Mesendoderm (in vitro differentiated cells): ENCODE results near the gene WDR91. TPM values are rescaled to one million over a fixed set of nuclear protein-coding genes. Genes with fewer than 3 reads are reported as not detected.

Experiments
- DNase-seq: peaks from one replicate; pipeline ENCODE4 v3.0.0; 2013
- H2AK5ac ChIP-seq: 2 replicates; pipeline ENCODE4 v1.6.1; 2013; ENCODE audit warnings: low read length, inconsistent platforms
- H2BK120ac ChIP-seq: 2 replicates; pipeline ENCODE4 v1.6.1; 2013; ENCODE audit warnings: low read depth, mild to moderate bottlenecking, low read length, moderate library complexity, mixed read lengths
- H2BK15ac ChIP-seq: replicated peaks from 2 replicates; pipeline ENCODE4 v1.6.1; 2013; ENCODE audit warnings: low read depth, mild to moderate bottlenecking, moderate library complexity
- H2BK5ac ChIP-seq: 2 replicates; pipeline ENCODE4 v1.6.1; 2013; ENCODE audit warnings: low read length, inconsistent platforms
- H3K18ac ChIP-seq: 2 replicates; pipeline ENCODE4 v1.6.1; 2013; ENCODE audit warnings: mild to moderate bottlenecking, low read length, mixed read lengths
- H3K23ac ChIP-seq: one replicate; pipeline ENCODE4 v1.6.1; 2013; ENCODE audit warnings: low read length
- H3K27ac ChIP-seq: 2 replicates; pipeline ENCODE4 v1.5.1; 2013; ENCODE audit warnings: low read depth, mild to moderate bottlenecking, inconsistent platforms, low read length, moderate library complexity
- H3K27me3 ChIP-seq: 2 replicates; pipeline ENCODE4 v1.6.1; 2013; ENCODE audit warnings: low read length, control low read depth, mild to moderate bottlenecking, inconsistent platforms; ENCODE audit not compliant: insufficient read depth, poor library complexity
- H3K36me3 ChIP-seq: 2 replicates; pipeline ENCODE4 v1.6.1; 2013; ENCODE audit warnings: low read length, inconsistent platforms; ENCODE audit not compliant: control insufficient read depth, insufficient read depth
- H3K4ac ChIP-seq: one replicate; pipeline ENCODE4 v1.6.1; 2013; ENCODE audit warnings: low read depth, mild to moderate bottlenecking, low read length, moderate library complexity
- H3K4me1 ChIP-seq: 2 replicates; pipeline ENCODE4 v1.6.1; 2013; ENCODE audit warnings: low read depth, low read length, inconsistent platforms; ENCODE audit not compliant: control insufficient read depth
- H3K4me2 ChIP-seq: 2 replicates; pipeline ENCODE4 v1.6.1; 2013; ENCODE audit warnings: low read length
- H3K4me3 ChIP-seq: 2 replicates; pipeline ENCODE4 v1.5.1; 2013; ENCODE audit warnings: mild to moderate bottlenecking, low read length
- H3K56ac ChIP-seq: one replicate; pipeline ENCODE4 v1.6.1; 2013; ENCODE audit warnings: low read length
- H3K79me1 ChIP-seq: 2 replicates; pipeline ENCODE4 v1.6.1; 2013; ENCODE audit warnings: low read length, inconsistent platforms
- H3K79me2 ChIP-seq: 2 replicates; pipeline ENCODE4 v1.6.1; 2013; ENCODE audit warnings: mild to moderate bottlenecking, low read length; ENCODE audit not compliant: control insufficient read depth, insufficient read depth
- H3K9ac ChIP-seq: 2 replicates; pipeline ENCODE4 v1.6.1; 2013; ENCODE audit warnings: low read length, inconsistent platforms
- H4K5ac ChIP-seq: one replicate; pipeline ENCODE4 v1.6.1; 2013; ENCODE audit warnings: low read length
- H4K8ac ChIP-seq: one replicate; pipeline ENCODE4 v1.6.1; 2013; ENCODE audit warnings: low read depth, mild to moderate bottlenecking, control low read depth, low read length, moderate library complexity
- WGBS: extraction: QIAGEN DNeasy Blood & Tissue Kit; methylation state at CpG from one replicate; pipeline ENCODE4 v1.1.7; 2013; ENCODE audit warnings: low lambda C conversion rate, missing lambda C conversion rate; ENCODE audit not compliant: insufficient coverage; ENCODE audit errors: extremely low coverage; 5-methylcytosine and 5-hydroxymethylcytosine counted together
- polyA plus RNA-seq, 2 experiments: library from polyadenylated mRNA; stranded (reverse); fragments of 200-250 nt; gene quantifications; one replicate each; pipeline ENCODE4 v1.2.3, GENCODE V29; 2013

Gene WDR91
- polyA plus RNA-seq (2013, experiment 1 of 2) = 4.4 TPM
- polyA plus RNA-seq (2013, experiment 2 of 2) = 4.7 TPM

DNA sequence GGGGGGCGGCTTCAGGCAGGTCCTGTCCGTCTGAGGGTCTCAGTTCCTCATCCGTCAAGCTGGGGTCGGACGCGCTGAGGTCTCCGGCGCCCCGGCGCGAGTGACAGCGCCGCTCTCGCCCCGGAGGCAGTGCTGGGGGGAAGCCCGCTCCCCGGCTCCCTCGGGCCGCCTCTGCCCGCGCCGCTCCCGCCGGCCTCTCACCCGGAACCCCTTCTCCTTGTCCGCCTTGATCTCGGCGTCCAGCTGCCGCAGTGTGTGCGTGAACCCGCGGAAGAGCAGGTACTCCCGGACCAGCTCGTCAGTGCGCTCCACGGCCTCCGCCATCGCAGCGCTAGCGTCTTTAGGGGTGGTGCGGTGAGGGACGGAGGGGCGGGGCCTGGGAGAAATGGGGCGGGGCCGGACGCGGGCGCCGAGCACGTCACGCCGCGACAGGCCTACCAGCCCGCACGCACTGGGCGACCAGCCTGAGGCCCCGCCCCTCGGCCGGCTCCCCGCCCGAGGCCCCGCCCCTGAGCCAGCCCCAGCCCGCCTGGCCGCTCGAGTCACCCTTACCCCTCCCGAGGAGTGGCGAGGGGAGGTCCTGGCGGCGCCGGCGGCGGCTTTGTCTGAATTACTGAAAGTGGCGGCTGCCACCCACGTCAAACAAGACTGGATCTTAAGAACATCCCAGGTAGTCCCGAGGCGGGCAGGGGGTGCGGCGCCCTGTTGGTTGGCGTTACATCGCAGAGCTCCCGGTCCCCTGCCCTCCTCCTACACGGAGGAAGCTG is at the start of gene WDR91:
TSS of gene WDR91 (minus strand) at position 348 of the 767 bp plus-strand sequence. CDS start at position 324, 24 bp downstream.
- H3K27ac ChIP-seq = peak within 1 kb of the TSS; percentile 37
- H3K23ac ChIP-seq = peak within 1 kb of the TSS; percentile 97
- H3K4me1 ChIP-seq = peaks cover 3% of the 10 kb centered on the region
- H2BK120ac ChIP-seq = no peak within 1 kb of the TSS
- peak within 1 kb of the TSS; percentile 90 for H3K4me3 ChIP-seq
- H3K18ac ChIP-seq = peak within 1 kb of the TSS; percentile 33
- H3K79me2 ChIP-seq = no peaks in the 10 kb centered on the region
- H2BK5ac ChIP-seq = peak within 1 kb of the TSS; percentile 82
- H3K56ac ChIP-seq = peak within 1 kb of the TSS; percentile 98
- H3K4me2 ChIP-seq = peak within 1 kb of the TSS; percentile 99
- H3K9ac ChIP-seq = peak within 1 kb of the TSS; percentile 94
- H3K27me3 ChIP-seq = no peaks in the 10 kb centered on the region
- no CpG with 5 or more reads among the region's 82 CpGs for WGBS
- H3K4ac ChIP-seq = no peak within 1 kb of the TSS
- DNase-seq = peak; percentile 95
- H2BK15ac ChIP-seq = no peak within 1 kb of the TSS
- H4K8ac ChIP-seq = no peak within 1 kb of the TSS
- no peaks in the 10 kb centered on the region for H3K36me3 ChIP-seq
- peak within 1 kb of the TSS; percentile 87 for H4K5ac ChIP-seq
- H2AK5ac ChIP-seq = no peak within 1 kb of the TSS
- no peaks in the 10 kb centered on the region for H3K79me1 ChIP-seq

GRCh38 chr7:135260470-135260869 is 49.1 kb upstream of the WDR91 start:
- no peak overlapping the region for H3K23ac ChIP-seq
- DNase-seq = no peak
- H3K4me2 ChIP-seq = no peak overlapping the region

GRCh38 chr7:135259702-135260101 is 48.4 kb upstream of the WDR91 start:
- Histone ChIP-seq H3K79me1 (no peaks in the 10 kb centered on the region), H3K9ac (no peak overlapping the region), H3K79me2 (no peaks in the 10 kb centered on the region), H3K23ac (no peak overlapping the region), H2BK5ac (no peak overlapping the region), H3K27ac (no peak overlapping the region), H2BK120ac (no peak overlapping the region), H4K8ac (no peak overlapping the region), H3K4me3 (no peak overlapping the region), H3K4me2 (no peak overlapping the region), H3K27me3 (no peaks in the 10 kb centered on the region), H3K56ac (no peak overlapping the region), H3K36me3 (no peaks in the 10 kb centered on the region), H2BK15ac (no peak overlapping the region), H2AK5ac (no peak overlapping the region), H3K4me1 (no peaks in the 10 kb centered on the region), H3K18ac (no peak overlapping the region), H4K5ac (no peak overlapping the region), H3K4ac (no peak overlapping the region)
- DNase-seq = peak; percentile 19
- WGBS = no CpG with 5 or more reads among the region's 6 CpGs

More at GRCh38 chr7:135260470-135260869, 49.1 kb upstream of the WDR91 start:
- Histone ChIP-seq H3K36me3 (no peaks in the 10 kb centered on the region), H3K9ac (no peak overlapping the region), H2AK5ac (no peak overlapping the region), H4K5ac (no peak overlapping the region), H2BK5ac (no peak overlapping the region), H3K4me1 (no peaks in the 10 kb centered on the region), H3K56ac (no peak overlapping the region), H2BK120ac (no peak overlapping the region), H3K4me3 (no peak overlapping the region), H3K18ac (no peak overlapping the region), H3K4ac (no peak overlapping the region), H3K79me1 (no peaks in the 10 kb centered on the region), H2BK15ac (no peak overlapping the region), H3K27ac (no peak overlapping the region), H3K27me3 (no peaks in the 10 kb centered on the region), H4K8ac (no peak overlapping the region), H3K79me2 (no peaks in the 10 kb centered on the region)
- WGBS = no CpG with 5 or more reads among the region's 2 CpGs

GRCh38 chr7:135258585-135258984 is 47.3 kb upstream of the WDR91 start:
- no peak overlapping the region for H3K9ac ChIP-seq
- no CpG with 5 or more reads among the region's 3 CpGs for WGBS
- no peak overlapping the region for H4K5ac ChIP-seq
- no peak overlapping the region for H3K4me2 ChIP-seq
- no peaks in the 10 kb centered on the region for H3K79me2 ChIP-seq
- H3K4me3 ChIP-seq = no peak overlapping the region
- no peak overlapping the region for H2BK15ac ChIP-seq
- H2BK120ac ChIP-seq = no peak overlapping the region
- H3K79me1 ChIP-seq = no peaks in the 10 kb centered on the region
- no peak overlapping the region for H3K23ac ChIP-seq
- H2AK5ac ChIP-seq = no peak overlapping the region
- H3K27me3 ChIP-seq = no peaks in the 10 kb centered on the region
- H3K4ac ChIP-seq = no peak overlapping the region
- H3K36me3 ChIP-seq = no peaks in the 10 kb centered on the region
- no peak overlapping the region for H3K27ac ChIP-seq
- no peak overlapping the region for H3K18ac ChIP-seq
- H3K56ac ChIP-seq = no peak overlapping the region
- no peak for DNase-seq
- no peaks in the 10 kb centered on the region for H3K4me1 ChIP-seq
- H2BK5ac ChIP-seq = no peak overlapping the region
- no peak overlapping the region for H4K8ac ChIP-seq

GRCh38 chr7:135257790-135258189 is 46.5 kb upstream of the WDR91 start:
- no peak overlapping the region for H4K8ac ChIP-seq
- no peak overlapping the region for H2AK5ac ChIP-seq
- no peak overlapping the region for H3K27ac ChIP-seq
- H3K9ac ChIP-seq = no peak overlapping the region
- H3K4ac ChIP-seq = no peak overlapping the region
- no peak overlapping the region for H3K4me3 ChIP-seq
- no peak overlapping the region for H3K4me2 ChIP-seq
- H3K4me1 ChIP-seq = no peaks in the 10 kb centered on the region
- H2BK5ac ChIP-seq = no peak overlapping the region
- no peaks in the 10 kb centered on the region for H3K79me1 ChIP-seq
- H3K23ac ChIP-seq = no peak overlapping the region
- no peak overlapping the region for H2BK120ac ChIP-seq
- no peaks in the 10 kb centered on the region for H3K27me3 ChIP-seq
- WGBS = no CpG with 5 or more reads among the region's 4 CpGs
- H3K56ac ChIP-seq = no peak overlapping the region
- H3K79me2 ChIP-seq = no peaks in the 10 kb centered on the region
- H4K5ac ChIP-seq = no peak overlapping the region
- no peak overlapping the region for H2BK15ac ChIP-seq
- no peak for DNase-seq
- H3K18ac ChIP-seq = no peak overlapping the region
- H3K36me3 ChIP-seq = no peaks in the 10 kb centered on the region
